ENCODE data around the gene TRIM22.

GRCh38 chr11:5696210-5696609, 6.6 kb downstream of the TRIM22 start:
- TF ChIP-seq CTCF (IDR thresholded peaks at IDR 0.05; ENCODE audit: insufficient read depth, low read depth, low read length), result no peak
- TF ChIP-seq EZH2 (IDR thresholded peaks at IDR 0.05; ENCODE audit: insufficient read depth, low read length), result no peak
